ENCODE measurements around the gene SMARCC2. TPM values are rescaled to one million over a fixed set of nuclear protein-coding genes. Genes with fewer than 3 reads are reported as not detected.
"Not testable (repeated sequence)": the region's sequence is repeated elsewhere in the genome, so short reads cannot be mapped to it uniquely, and the experiment has no call there.

SMARCC2 gene
- total RNA-seq, 3 donors from 2014 or later (not counting 1 experiment from before 2014, with no cell fraction given): 205 to 232 (median 210) TPM

DNA sequence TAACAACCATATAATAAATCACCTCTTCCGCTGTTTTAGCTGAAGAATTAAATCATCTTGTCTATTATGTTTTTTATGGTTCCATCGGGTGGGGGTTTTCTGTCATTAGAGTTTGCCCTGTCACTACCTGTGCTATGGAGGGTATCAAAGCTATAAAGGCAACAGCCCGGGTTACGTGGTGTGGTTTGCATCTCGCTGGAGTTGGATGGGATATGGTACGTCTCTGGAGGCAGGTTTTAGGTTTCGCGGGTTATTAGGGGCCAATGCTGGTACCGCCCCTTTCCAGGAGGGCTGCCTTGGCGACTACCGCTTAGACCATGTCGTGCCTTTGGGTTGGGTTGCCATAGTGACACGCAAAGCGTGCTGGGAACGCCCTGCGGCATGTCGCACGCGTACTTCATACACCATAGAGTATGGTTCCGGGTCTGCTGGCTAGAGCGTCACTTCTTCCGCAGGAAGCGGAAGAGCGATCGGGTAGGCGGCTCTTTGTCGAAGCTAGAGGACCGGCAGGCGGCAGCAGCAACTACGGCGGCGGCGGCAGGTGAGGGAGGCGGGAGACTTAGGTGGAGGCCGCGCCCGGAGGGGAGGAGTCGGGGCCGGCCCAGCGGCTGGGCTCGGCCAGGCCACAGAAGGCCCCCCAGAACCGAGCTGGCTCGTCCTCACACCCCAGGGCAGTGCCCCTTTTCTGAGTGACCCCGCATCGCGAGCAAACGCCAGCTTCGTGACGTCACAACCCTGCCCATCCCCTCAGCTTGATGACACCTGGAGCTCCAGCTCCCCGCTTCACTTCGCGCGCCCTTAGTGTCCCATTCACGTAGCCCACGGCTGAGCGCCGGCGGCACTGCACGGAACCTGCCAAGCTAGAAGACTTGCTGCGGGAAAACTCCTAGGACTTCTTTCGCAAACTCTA, 71.2 kb downstream of the SMARCC2 start, which contains the start of gene ZC3H10:
TSS of gene ZC3H10 (plus strand) at position 489 of the 910 bp plus-strand sequence. CDS start 2,297 bp downstream, outside the sequence.
- peak; percentile 93 to 99 for DNase-seq

DNA sequence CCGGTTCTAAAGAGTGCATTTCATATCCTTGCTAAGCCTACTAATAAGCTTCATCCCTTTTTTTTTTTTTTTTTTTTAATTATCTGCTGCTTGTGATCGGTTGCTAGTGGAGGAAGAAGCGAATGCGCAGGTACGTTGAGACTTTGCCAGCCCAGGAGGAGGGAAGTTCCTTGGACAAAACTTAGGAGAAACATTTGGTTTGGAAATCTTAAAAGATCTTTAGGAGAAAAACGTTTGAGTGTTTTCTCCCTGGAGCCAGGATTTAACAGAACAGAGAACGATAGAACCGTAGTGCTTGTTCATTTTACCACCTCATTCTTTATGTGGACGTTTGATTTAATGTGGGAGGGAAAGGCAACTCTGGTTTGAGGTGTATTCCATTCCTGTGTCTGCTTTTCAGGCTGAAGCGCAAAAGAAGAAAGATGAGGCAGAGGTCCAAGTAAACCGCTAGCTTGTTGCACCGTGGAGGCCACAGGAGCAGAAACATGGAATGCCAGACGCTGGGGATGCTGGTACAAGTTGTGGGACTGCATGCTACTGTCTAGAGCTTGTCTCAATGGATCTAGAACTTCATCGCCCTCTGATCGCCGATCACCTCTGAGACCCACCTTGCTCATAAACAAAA, 72.1 kb downstream of the SMARCC2 start:
- not testable (repeated sequence) for ATAC-seq; DNase-seq; H3K9me3 Mint-ChIP-seq; H3K9me3 ChIP-seq (ENCODE audit: control insufficient read depth, insufficient read depth, low read length); H3K27me3 ChIP-seq (ENCODE audit: control insufficient read depth, insufficient read depth, low read length); H3K27me3 Mint-ChIP-seq (ENCODE audit: low read depth in 2 of 2)
- Mint-ChIP-seq H3K27ac (peak overlapping the region; percentile 95 to 99), H3K4me1 (peaks cover 33% of the 10 kb centered on the region in 2 donors), H3K36me3 (peaks cover 11% of the 10 kb centered on the region), H3K4me3 (peak overlapping the region; percentile 98)
- Histone ChIP-seq H3K4me1 (ENCODE audit: control insufficient read depth, insufficient read depth, low read length) (peaks cover 28% of the 10 kb centered on the region), H3K27ac (ENCODE audit: low read length) (peak overlapping the region; percentile 90), H3K36me3 (ENCODE audit: control insufficient read depth, insufficient read depth, low read length) (peaks cover 25% of the 10 kb centered on the region), H3K4me3 (ENCODE audit: low read length) (peak overlapping the region; percentile 61)
- under 1% methylated on average over 6 of the region's 16 CpGs for WGBS (ENCODE audit: insufficient coverage)
- intact Hi-C loops (cut with micrococcal nuclease): loop anchor here (5.0 kb wide), 1 partner anchor 75 kb away; the partner anchor contains the start of gene RPS26

More for the DNA sequence above, 71.2 kb downstream of the SMARCC2 start, which contains the start of gene ZC3H10:
- TF ChIP-seq, protein P1, sequence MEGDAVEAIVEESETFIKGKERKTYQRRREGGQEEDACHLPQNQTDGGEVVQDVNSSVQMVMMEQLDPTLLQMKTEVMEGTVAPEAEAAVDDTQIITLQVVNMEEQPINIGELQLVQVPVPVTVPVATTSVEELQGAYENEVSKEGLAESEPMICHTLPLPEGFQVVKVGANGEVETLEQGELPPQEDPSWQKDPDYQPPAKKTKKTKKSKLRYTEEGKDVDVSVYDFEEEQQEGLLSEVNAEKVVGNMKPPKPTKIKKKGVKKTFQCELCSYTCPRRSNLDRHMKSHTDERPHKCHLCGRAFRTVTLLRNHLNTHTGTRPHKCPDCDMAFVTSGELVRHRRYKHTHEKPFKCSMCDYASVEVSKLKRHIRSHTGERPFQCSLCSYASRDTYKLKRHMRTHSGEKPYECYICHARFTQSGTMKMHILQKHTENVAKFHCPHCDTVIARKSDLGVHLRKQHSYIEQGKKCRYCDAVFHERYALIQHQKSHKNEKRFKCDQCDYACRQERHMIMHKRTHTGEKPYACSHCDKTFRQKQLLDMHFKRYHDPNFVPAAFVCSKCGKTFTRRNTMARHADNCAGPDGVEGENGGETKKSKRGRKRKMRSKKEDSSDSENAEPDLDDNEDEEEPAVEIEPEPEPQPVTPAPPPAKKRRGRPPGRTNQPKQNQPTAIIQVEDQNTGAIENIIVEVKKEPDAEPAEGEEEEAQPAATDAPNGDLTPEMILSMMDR (IDR thresholded peaks at IDR 0.05): peak; percentile 47
- Mint-ChIP-seq H3K9me3 (no peaks in the 10 kb centered on the region), H3K4me3 (peak within 1 kb of the TSS; percentile 98), H3K27me3 (ENCODE audit: low read depth in 2 of 2) (no peaks in the 10 kb centered on the region), H3K36me3 (peaks cover 10% of the 10 kb centered on the region), H3K4me1 (peaks cover 33% of the 10 kb centered on the region in 2 donors), H3K27ac (peak within 1 kb of the TSS; percentile 95 to 99)
- Histone ChIP-seq H3K4me3 (ENCODE audit: low read length) (peak within 1 kb of the TSS; percentile 78), H3K9me3 (ENCODE audit: control insufficient read depth, insufficient read depth, low read length) (no peaks in the 10 kb centered on the region), H3K4me1 (ENCODE audit: control insufficient read depth, insufficient read depth, low read length) (peaks cover 28% of the 10 kb centered on the region), H3K27me3 (ENCODE audit: control insufficient read depth, insufficient read depth, low read length) (no peaks in the 10 kb centered on the region), H3K27ac (ENCODE audit: low read length) (peak within 1 kb of the TSS; percentile 90), H3K36me3 (ENCODE audit: control insufficient read depth, insufficient read depth, low read length) (peaks cover 23% of the 10 kb centered on the region)
- under 1% methylated on average over 60 of the region's 61 CpGs for WGBS (ENCODE audit: insufficient coverage)
- intact Hi-C loops (cut with micrococcal nuclease): loop anchor here (1.0 to 5.0 kb wide), 10 partner anchors 8 to 347 kb away; partner anchors contain the start of genes ANKRD52, CS, MYL6 and ORMDL2
- ATAC-seq: peak; percentile 78 to 93 (median 82)

DNA sequence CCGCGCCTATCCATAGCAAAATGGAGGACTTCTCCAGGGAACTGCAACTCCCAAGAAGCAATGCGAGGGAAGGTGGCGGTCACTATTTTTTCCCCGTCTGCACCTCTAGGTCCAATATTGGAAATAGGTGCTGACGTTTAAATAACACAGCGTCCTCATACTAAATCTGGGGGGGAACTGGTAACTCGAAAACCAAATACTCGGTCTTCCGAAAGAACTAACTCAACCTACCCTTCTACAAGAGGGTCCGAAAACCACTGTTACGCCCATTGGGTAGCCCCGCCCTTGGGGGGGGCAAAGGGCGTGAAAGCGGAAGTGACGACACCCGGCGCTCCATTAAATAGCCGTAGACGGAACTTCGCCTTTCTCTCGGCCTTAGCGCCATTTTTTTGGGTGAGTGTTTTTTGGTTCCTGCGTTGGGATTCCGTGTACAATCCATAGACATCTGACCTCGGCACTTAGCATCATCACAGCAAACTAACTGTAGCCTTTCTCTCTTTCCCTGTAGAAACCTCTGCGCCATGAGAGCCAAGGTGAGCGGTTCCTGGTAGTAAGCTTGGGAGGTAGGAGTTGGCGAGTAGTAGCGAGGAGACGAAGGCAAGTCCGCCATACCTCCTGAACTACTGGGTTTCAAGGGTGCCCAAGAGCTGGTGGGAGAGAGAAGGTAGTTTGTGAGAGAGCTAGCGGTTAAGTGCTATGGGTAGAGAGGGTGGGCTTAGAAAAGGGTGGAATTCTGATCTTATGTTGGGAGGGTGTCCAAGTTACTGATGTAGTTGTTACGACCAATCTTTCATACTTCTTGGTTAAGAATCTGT, 72.8 kb downstream of the SMARCC2 start, which contains the start of gene RPL41:
TSS of gene RPL41 (plus strand) at position 367 of the 815 bp plus-strand sequence.
- peak; percentile 95 to 97 for DNase-seq
- peaks cover 28% of the 10 kb centered on the region for H3K4me1 ChIP-seq (ENCODE audit: control insufficient read depth, insufficient read depth, low read length)
- ATAC-seq: peak; percentile 57 to 75 (median 58)
- H3K9me3 ChIP-seq (ENCODE audit: control insufficient read depth, insufficient read depth, low read length): no peaks in the 10 kb centered on the region
- intact Hi-C loops (cut with micrococcal nuclease): loop anchor here (1.0 to 5.0 kb wide), 3 partner anchors 12 to 287 kb away; partner anchors contain the start of genes DNAJC14, PA2G4 and RPS26
- Mint-ChIP-seq H3K4me1 (peaks cover 33% of the 10 kb centered on the region in 2 donors), H3K27ac (peak within 1 kb of the TSS; percentile 95 to 99), H3K27me3 (ENCODE audit: low read depth in 2 of 2) (no peaks in the 10 kb centered on the region), H3K9me3 (no peaks in the 10 kb centered on the region), H3K4me3 (peak within 1 kb of the TSS; percentile 98), H3K36me3 (peaks cover 11% of the 10 kb centered on the region)
- under 1% methylated on average over 32 of the region's 34 CpGs for WGBS (ENCODE audit: insufficient coverage)
- TF ChIP-seq, protein P1 (IDR thresholded peaks at IDR 0.05): no peak
- no peaks in the 10 kb centered on the region for H3K27me3 ChIP-seq (ENCODE audit: control insufficient read depth, insufficient read depth, low read length)
- H3K27ac ChIP-seq (ENCODE audit: low read length): peak within 1 kb of the TSS; percentile 88
- peaks cover 27% of the 10 kb centered on the region for H3K36me3 ChIP-seq (ENCODE audit: control insufficient read depth, insufficient read depth, low read length)
- H3K4me3 ChIP-seq (ENCODE audit: low read length): peak within 1 kb of the TSS; percentile 61
